Neural crest cell (in vitro differentiated cells): ENCODE measurements around the gene C17orf100. TPM values are rescaled to one million over a fixed set of nuclear protein-coding genes. Genes with fewer than 3 reads are reported as not detected.
"Not testable (repeated sequence)": the region's sequence is repeated elsewhere in the genome, so short reads cannot be mapped to it uniquely, and the experiment has no call there.

Source experiments
- DNase-seq: peaks from one replicate; pipeline ENCODE4 v3.0.0; 2021; ENCODE audit warnings: low read depth, mixed read lengths, low spot score
- H3K27ac Mint-ChIP-seq: one replicate; pipeline ENCODE4 v1.8.0; 2021; ENCODE audit warnings: mild to moderate bottlenecking, mixed read lengths; ENCODE audit not compliant: unreplicated experiment
- H3K27me3 Mint-ChIP-seq: 2 replicates; pipeline ENCODE4 v1.8.0; 2021; ENCODE audit warnings: low read depth, mild to moderate bottlenecking, mixed read lengths
- H3K36me3 Mint-ChIP-seq: 2 replicates; pipeline ENCODE4 v1.8.0; 2021; ENCODE audit warnings: low read depth, mild to moderate bottlenecking, mixed read lengths
- H3K4me1 Mint-ChIP-seq: 2 replicates; pipeline ENCODE4 v1.8.0; 2021; ENCODE audit warnings: mixed read lengths
- H3K4me3 Mint-ChIP-seq: one replicate; pipeline ENCODE4 v1.8.0; 2021; ENCODE audit warnings: mild to moderate bottlenecking, mixed read lengths
- H3K9me3 Mint-ChIP-seq: 2 replicates; pipeline ENCODE4 v1.8.0; 2021; ENCODE audit warnings: mixed read lengths
- total RNA-seq: library from RNA; stranded (reverse); gene quantifications from 2 replicates; pipeline ENCODE4 v1.2.1, GENCODE V29; 2021
- TF ChIP-seq, protein P1 (sequence below): fragments of 200-600 bp; sonication (generic); conservative IDR thresholded peaks from 2 replicates; pipeline ENCODE4 v1.5.0; 2021; ENCODE audit warnings: antibody characterized with exemption, mild to moderate bottlenecking

C17orf100 gene
- total RNA-seq, 1 donor from 2014 or later: 3.7 TPM

DNA sequence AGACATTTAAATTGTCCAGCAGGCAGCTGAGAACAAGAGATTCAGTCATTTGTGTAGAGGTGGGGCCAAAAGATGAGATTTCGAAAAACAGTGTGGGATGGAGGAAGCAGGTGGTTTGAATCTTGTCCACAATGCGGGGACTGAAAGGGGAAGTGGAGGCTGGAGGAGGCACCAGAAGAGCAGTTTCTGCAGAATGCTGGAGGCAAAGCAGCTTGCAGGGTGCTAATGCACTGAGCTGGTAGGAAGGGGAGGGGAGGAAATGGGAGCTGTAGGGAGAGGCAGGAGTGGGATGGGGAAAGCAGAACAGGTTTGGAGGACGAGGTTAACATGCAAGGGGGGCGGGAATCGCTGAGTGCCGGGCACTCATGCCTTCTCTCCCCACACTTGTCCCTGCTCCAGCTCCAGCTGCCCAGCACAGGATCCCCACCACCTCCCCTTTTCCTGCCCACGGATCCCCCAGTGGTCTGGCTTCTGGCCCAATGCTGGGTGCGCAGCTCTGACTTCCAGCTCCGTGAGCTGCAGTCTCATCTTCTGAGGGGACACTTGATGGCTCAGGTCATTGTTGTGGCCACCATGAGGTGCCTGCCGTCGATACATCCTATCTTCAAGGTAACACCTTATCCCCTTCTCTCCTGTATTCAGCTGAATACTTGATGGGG, 9.4 kb downstream of the C17orf100 start:
- H3K9me3 Mint-ChIP-seq: no peaks in the 10 kb centered on the region

DNA sequence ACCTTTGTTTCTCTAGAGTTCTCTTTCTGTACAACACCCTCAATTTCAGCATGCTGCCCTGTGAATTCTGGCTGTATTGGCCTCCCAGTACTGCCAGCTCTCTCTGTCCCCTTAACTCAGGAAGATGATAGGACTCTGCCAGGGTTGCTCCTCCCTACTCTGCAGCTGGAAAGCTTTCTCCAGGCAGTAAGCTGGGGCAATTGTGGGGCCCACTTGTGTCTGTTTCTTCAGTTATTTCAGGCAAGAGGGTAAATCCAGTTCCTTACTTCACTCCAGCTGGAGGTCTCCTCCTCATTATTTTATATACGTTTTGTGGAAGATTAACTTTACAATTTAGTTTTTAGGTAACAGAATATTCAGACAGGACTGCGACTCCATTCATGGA, 9.9 kb downstream of the C17orf100 start:
- TF ChIP-seq, protein P1, sequence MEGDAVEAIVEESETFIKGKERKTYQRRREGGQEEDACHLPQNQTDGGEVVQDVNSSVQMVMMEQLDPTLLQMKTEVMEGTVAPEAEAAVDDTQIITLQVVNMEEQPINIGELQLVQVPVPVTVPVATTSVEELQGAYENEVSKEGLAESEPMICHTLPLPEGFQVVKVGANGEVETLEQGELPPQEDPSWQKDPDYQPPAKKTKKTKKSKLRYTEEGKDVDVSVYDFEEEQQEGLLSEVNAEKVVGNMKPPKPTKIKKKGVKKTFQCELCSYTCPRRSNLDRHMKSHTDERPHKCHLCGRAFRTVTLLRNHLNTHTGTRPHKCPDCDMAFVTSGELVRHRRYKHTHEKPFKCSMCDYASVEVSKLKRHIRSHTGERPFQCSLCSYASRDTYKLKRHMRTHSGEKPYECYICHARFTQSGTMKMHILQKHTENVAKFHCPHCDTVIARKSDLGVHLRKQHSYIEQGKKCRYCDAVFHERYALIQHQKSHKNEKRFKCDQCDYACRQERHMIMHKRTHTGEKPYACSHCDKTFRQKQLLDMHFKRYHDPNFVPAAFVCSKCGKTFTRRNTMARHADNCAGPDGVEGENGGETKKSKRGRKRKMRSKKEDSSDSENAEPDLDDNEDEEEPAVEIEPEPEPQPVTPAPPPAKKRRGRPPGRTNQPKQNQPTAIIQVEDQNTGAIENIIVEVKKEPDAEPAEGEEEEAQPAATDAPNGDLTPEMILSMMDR: no peak
- no peak for DNase-seq
- no peaks in the 10 kb centered on the region for H3K9me3 Mint-ChIP-seq
- no peak overlapping the region for H3K4me3 Mint-ChIP-seq
- H3K27me3 Mint-ChIP-seq: peaks cover 71% of the 10 kb centered on the region
- H3K36me3 Mint-ChIP-seq: peaks cover 2% of the 10 kb centered on the region
- H3K27ac Mint-ChIP-seq: no peak overlapping the region
- H3K4me1 Mint-ChIP-seq: peaks cover 4% of the 10 kb centered on the region

More for the DNA sequence above, 9.4 kb downstream of the C17orf100 start:
- Mint-ChIP-seq H3K4me3 (no peak overlapping the region), H3K4me1 (peaks cover 5% of the 10 kb centered on the region), H3K27ac (no peak overlapping the region), H3K27me3 (peaks cover 73% of the 10 kb centered on the region), H3K36me3 (peaks cover 2% of the 10 kb centered on the region)
- TF ChIP-seq, protein P1: no peak
- DNase-seq: no peak

DNA sequence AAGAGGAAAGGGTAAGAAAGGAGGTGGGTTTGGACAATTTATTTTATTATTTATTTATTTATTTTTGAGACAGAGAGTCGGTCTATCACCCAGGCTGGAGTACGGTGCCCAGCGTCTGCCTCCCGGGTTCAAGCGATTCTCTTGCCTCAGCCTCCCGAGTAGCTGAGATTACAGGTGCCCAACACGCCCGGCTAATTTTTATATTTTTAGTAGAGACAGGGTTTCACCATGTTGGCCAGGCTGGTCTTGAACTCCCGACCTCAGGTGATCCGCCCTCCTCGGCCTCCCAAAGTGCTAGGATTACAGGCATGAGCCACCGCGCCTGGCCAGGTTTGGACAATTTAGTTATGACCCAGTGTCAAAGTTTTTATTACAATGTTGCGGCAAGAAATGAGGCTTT, 11.6 kb downstream of the C17orf100 start:
- not testable (repeated sequence) for H3K4me1 Mint-ChIP-seq, H3K27ac Mint-ChIP-seq, DNase-seq, H3K9me3 Mint-ChIP-seq, H3K36me3 Mint-ChIP-seq, H3K4me3 Mint-ChIP-seq
- H3K27me3 Mint-ChIP-seq: peaks cover 66% of the 10 kb centered on the region

DNA sequence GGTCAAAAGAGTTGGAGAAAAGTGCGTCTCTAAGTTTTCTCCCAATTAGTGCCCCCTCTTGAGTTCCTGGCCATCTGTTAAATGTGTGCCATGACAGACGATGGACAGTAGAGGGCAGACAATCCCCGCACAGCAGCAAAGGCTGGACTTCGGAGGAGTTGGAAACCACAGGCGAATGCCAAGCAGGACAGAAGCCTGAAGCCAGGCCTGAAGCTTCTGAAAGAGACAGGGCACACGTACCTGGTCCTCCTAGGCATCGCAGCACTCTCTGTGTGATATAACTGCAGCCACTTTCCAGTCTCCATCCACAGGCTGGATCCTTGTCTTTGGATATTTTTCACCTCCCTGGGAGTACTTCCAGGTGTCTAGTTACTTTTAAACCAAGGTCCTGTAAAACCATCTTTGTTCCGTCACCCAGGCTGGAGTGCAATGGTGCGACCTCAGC, 14.5 kb downstream of the C17orf100 start:
- peak; percentile 65 for DNase-seq
- H3K36me3 Mint-ChIP-seq: no peaks in the 10 kb centered on the region
- H3K27ac Mint-ChIP-seq: no peak overlapping the region
- peaks cover 46% of the 10 kb centered on the region for H3K27me3 Mint-ChIP-seq
- no peak overlapping the region for H3K4me3 Mint-ChIP-seq
- H3K9me3 Mint-ChIP-seq: no peaks in the 10 kb centered on the region
- H3K4me1 Mint-ChIP-seq: peaks cover 17% of the 10 kb centered on the region
- TF ChIP-seq, protein P1: peak; percentile 91

DNA sequence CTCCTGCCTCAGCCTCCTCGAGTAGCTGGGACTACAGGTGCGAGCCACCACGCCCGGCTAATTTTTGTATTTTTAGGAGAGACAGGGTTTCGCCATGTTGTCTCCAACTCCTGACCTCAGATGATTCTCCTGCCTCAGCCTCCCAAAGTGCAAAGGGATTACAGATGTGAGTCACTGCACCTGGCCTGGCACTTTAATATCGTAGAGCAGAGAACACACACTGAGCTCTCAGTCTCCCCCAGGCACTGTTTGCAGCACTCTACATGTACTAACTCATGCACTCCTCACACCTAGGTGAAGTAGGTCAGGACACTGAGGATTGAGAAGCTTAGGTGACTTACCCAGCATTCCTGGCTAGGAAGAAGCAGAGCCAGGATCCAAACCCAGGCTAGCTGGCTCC, 15.0 kb downstream of the C17orf100 start:
- Mint-ChIP-seq H3K27me3 (peaks cover 42% of the 10 kb centered on the region), H3K4me1 (peaks cover 17% of the 10 kb centered on the region), H3K36me3 (no peaks in the 10 kb centered on the region), H3K4me3 (no peak overlapping the region), H3K27ac (no peak overlapping the region), H3K9me3 (no peaks in the 10 kb centered on the region)
- TF ChIP-seq, protein P1: no peak
- DNase-seq: no peak

DNA sequence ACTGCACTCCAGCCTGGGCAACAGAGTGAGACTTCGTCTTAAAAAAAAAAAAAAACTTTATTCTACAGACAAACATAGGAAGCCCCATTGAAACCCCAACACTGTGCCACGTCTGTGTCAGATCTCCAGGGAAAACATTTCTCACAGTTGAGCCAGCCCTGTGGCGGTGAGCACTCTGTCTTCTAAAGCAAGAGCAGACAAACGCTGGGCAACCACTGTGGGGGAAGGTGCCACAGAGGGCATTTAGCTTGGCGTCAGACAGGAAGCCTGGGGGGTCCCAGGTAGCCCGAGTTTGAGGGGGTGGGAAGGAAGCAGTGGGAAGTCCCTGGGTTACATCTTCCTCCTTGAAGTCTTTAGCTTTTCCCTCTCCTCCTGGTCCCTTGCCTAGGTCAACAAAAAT, 16.0 kb downstream of the C17orf100 start:
- H3K27me3 Mint-ChIP-seq: peaks cover 34% of the 10 kb centered on the region
- no peak overlapping the region for H3K27ac Mint-ChIP-seq
- peaks cover 17% of the 10 kb centered on the region for H3K4me1 Mint-ChIP-seq
- no peak for DNase-seq
- H3K4me3 Mint-ChIP-seq: no peak overlapping the region
- H3K9me3 Mint-ChIP-seq: no peaks in the 10 kb centered on the region
- H3K36me3 Mint-ChIP-seq: no peaks in the 10 kb centered on the region
- TF ChIP-seq, protein P1: no peak
